ENCODE results near the gene ATXN1.

Gene ATXN1

DNA sequence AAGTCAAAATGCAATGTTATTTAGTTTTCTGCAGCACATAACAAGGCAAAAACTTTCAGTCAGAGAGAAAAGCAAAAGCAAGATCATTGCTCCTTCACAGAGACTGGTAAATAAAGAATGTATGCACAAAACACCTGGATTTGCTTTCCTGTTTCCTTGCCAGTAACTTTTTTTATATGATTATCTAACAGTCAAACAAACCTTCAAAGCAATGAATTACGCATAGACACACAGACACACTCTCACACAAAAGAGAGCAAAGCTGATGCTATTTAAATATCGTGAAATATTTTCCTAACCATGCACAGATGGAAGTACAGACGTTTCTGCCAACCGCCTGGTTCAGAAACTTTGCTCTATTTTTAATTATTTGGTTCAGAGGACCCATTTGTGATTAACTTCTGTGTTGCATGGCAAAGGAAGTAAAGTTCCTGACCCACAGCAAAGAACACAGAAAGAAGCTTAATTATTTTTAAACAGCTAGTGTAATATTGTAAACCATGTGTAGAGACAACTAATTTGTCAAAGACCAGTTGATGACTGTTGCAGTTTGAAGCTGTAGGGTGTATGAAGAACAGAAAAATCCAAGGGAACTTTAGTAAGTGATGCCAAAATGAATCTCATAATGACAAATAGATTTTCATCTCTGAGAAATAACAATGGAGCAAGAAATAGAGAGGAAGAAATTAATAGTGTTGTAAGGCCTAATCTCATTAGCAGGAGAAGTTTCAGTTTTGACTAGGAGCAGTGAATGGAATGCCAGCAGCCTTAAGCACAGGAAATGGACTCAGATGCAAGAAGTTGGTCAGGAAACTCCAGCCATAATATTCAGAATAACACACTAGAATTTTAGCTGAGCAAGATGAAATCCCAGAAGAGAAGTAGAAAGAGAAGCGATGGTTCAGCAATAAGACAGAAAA, 24.1 kb downstream of the ATXN1 start:
- TF ChIP-seq, protein P1, sequence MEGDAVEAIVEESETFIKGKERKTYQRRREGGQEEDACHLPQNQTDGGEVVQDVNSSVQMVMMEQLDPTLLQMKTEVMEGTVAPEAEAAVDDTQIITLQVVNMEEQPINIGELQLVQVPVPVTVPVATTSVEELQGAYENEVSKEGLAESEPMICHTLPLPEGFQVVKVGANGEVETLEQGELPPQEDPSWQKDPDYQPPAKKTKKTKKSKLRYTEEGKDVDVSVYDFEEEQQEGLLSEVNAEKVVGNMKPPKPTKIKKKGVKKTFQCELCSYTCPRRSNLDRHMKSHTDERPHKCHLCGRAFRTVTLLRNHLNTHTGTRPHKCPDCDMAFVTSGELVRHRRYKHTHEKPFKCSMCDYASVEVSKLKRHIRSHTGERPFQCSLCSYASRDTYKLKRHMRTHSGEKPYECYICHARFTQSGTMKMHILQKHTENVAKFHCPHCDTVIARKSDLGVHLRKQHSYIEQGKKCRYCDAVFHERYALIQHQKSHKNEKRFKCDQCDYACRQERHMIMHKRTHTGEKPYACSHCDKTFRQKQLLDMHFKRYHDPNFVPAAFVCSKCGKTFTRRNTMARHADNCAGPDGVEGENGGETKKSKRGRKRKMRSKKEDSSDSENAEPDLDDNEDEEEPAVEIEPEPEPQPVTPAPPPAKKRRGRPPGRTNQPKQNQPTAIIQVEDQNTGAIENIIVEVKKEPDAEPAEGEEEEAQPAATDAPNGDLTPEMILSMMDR (IDR thresholded peaks at IDR 0.05; ENCODE audit: low read depth, low read length, missing control alignments) = no peak
- no peak for DNase-seq (ENCODE audit: extremely low read depth, low read depth)
- H3K4me3 ChIP-seq (replicated peaks; ENCODE audit: low read depth, low read length) = no peak overlapping the region

DNA sequence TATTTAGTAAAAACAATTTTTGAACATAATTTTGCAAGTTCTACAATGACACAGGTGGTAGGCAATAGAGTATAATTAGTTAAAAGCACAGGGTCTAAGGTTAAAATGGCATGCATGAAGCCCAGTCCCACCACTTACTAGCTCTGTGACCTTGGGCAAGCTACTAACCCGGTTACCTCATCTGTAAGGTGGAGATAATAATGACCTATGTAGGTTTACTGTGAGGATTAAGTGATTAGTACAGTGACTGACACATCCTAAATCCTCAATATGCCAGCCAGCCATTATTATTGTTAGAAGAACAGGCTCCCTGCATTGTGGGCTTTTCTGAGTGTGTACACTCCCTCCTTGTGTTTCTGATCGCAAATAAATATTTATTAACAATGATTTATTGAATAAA, 26.2 kb downstream of the ATXN1 start:
- no peak for DNase-seq (ENCODE audit: extremely low read depth, low read depth)
- TF ChIP-seq, protein P1 (IDR thresholded peaks at IDR 0.05; ENCODE audit: low read depth, low read length, missing control alignments) = no peak
- no peak overlapping the region for H3K4me3 ChIP-seq (replicated peaks; ENCODE audit: low read depth, low read length)

DNA sequence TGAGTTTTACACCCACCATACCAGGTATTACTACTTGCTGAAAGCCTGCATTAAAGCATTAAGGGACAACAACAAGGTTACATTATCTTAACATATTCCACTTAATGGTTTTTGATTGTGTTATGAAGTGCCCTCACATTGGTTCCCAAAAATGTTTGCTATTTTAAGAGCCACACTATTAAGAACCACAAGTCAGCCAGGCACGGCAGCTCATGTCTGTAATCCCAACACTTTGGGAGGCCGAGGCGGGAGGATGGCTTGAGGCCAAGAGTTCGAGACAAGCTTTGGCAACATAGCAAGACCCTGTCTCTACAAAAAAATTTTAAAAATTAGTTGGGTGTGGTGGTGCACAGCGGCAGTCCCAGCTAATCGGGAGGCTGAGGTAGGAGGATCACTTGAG, 28.2 kb downstream of the ATXN1 start:
- no peak overlapping the region for H3K4me3 ChIP-seq (replicated peaks; ENCODE audit: low read depth, low read length)
- TF ChIP-seq, protein P1 (IDR thresholded peaks at IDR 0.05; ENCODE audit: low read depth, low read length, missing control alignments) = no peak
- no peak for DNase-seq (ENCODE audit: extremely low read depth, low read depth)

DNA sequence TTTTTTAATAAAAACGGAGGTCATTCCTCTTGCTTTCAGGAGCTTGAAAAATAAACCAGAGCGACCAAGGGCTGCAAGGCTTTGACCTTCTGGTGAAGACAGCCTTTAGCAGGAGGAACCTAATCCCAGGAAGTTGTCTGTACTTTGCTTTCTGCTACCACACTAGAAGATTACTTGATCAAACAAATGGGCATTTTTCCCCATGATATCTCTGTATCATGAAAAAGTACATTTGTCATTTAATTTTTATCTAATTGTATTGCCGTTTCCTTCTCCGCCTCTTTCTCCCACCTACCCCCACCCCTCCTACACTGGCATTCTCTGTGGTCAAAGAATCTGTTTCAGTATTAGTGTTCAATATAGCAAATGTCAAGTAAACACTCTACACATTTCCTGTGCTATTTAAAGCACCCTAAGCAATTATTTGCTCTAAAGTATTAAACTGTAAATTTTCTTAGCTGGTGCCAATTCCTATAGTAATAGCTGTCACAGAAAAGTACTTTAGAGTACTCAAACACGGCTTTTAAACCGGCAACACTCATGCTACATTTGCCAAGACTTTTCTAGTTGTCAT, 29.7 kb downstream of the ATXN1 start:
- TF ChIP-seq, protein P1 (IDR thresholded peaks at IDR 0.05; ENCODE audit: low read depth, low read length, missing control alignments) = no peak
- no peak for DNase-seq (ENCODE audit: extremely low read depth, low read depth)
- H3K4me3 ChIP-seq (replicated peaks; ENCODE audit: low read depth, low read length) = no peak overlapping the region

DNA sequence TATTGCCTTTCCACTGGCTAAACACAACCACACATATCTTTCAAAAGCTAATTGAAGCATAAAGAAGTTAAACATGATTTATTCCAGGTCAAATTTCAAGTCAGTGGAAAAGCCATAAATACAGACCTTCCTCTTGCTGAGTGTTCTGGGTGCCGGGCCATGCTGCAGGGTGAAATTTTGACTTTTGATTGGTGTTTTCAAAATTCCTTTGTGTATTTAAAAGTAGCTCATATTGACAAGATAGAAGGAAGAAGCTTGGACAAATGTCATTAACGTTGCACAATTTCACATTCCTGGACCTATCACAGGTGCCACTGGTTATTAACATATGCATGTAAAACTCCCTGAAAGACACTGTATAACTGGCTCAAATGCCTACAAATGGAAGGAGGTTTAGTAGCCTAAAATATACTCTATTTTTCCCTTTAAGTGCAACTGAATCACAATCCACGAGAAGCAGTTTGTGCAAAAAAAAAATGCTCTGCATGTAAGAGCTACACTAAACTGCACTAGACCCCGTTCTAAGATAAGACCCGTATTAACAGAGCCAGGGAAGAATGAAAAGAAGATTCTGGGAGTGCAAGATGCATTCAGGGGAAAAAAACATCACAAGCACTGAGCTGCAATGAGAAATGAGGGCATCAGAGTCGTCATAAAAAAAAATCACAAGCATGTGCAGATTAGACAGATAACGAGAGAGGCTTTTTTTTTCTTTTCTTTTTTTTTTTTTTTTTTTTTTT, 30.4 kb downstream of the ATXN1 start:
- H3K4me3 ChIP-seq (replicated peaks; ENCODE audit: low read depth, low read length) = no peak overlapping the region
- TF ChIP-seq, protein P1 (IDR thresholded peaks at IDR 0.05; ENCODE audit: low read depth, low read length, missing control alignments) = no peak
- no peak for DNase-seq (ENCODE audit: extremely low read depth, low read depth)

DNA sequence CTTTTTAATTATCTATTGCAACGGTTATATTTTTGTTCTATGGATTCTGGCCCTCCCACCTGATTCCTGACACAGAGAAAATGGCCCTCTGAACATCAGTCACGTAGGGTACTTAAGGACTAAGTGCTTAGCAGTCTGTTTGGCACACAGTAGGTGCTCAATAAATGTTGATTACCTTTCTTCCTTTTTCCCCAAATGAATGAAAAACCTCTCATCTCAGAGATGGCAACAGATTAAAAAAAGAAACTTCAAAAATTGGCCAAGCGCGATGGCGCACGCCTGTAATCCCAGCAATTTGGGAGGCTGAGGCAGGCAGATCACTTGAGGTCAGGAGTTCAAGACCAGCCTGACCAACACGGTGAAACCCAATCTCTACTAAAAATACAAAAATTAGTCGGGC, 31.5 kb downstream of the ATXN1 start:
- TF ChIP-seq, protein P1 (IDR thresholded peaks at IDR 0.05; ENCODE audit: low read depth, low read length, missing control alignments) = no peak
- no peak for DNase-seq (ENCODE audit: extremely low read depth, low read depth)
- H3K4me3 ChIP-seq (replicated peaks; ENCODE audit: low read depth, low read length) = no peak overlapping the region

Measured in HFF-Myc (cell line).